Suprapubic skin (tissue), 4 donors: ENCODE measurements around the gene DDX51. TPM values are rescaled to one million over a fixed set of nuclear protein-coding genes. Genes with fewer than 3 reads are reported as not detected.

ENCODE experiments used
- DNase-seq, 2 donors: peaks; one replicate each; pipeline ENCODE4 v3.0.0-alpha.2; 2019; ENCODE audit warnings: low spot score in 2 of 2
- H3K27ac ChIP-seq: fragments of 200-600 bp; sonication (generic); one replicate; pipeline ENCODE4 v1.5.1; 2019
- H3K27me3 ChIP-seq: fragments of 200-600 bp; sonication (generic); one replicate; pipeline ENCODE4 v1.5.1; 2019
- H3K36me3 ChIP-seq: fragments of 200-600 bp; sonication (generic); one replicate; pipeline ENCODE4 v1.5.1; 2019
- H3K4me1 ChIP-seq: fragments of 200-600 bp; sonication (generic); one replicate; pipeline ENCODE4 v1.5.1; 2019
- H3K4me3 ChIP-seq: fragments of 200-600 bp; sonication (generic); one replicate; pipeline ENCODE4 v1.5.1; 2019; ENCODE audit warnings: mild to moderate bottlenecking
- H3K9me3 ChIP-seq: fragments of 200-600 bp; sonication (generic); one replicate; pipeline ENCODE4 v1.5.1; 2019
- CTCF ChIP-seq, 2 donors: fragments of 200-600 bp in 1 of 2; fragments of 450-650 bp in 1 of 2; sonication (generic) in 1 of 2; IDR thresholded peaks; one replicate each; pipeline ENCODE4 v1.5.1; 2016 to 2019; ENCODE audit warnings: antibody characterized with exemption in 2 of 2, mild to moderate bottlenecking in 1 of 2, moderate library complexity in 1 of 2
- EP300 ChIP-seq: sonication (generic); formaldehyde crosslinking; IDR thresholded peaks from one replicate; pipeline ENCODE4 v1.6.1; 2017; ENCODE audit warnings: antibody characterized with exemption
- POLR2A ChIP-seq, 2 donors: fragments of 450-650 bp; IDR thresholded peaks; one replicate each; pipeline ENCODE4 v1.6.1; 2017; ENCODE audit warnings: antibody characterized with exemption in 2 of 2, mild to moderate bottlenecking in 2 of 2, moderate library complexity in 2 of 2
- POLR2AphosphoS5 ChIP-seq, 3 donors: sonication (generic); formaldehyde crosslinking; IDR thresholded peaks; one replicate each; pipeline ENCODE4 v1.6.1; 2017; ENCODE audit warnings: antibody characterized with exemption in 3 of 3
- WGBS: methylation state at CpG from one replicate; pipeline ENCODE4 v1.1.5; 2018; 5-methylcytosine and 5-hydroxymethylcytosine counted together
- total RNA-seq, 4 donors: library from RNA; depleted of rRNA; stranded (reverse); fragments of >200 nt; gene quantifications; one replicate each; pipeline ENCODE4 v1.1.0, GENCODE V29; 2016

Gene DDX51
- total RNA-seq, 4 donors from 2014 or later, result 21.1 to 39.6 (median 23.7) TPM

- H3K4me1 ChIP-seq, result no peaks in the 10 kb centered on the region
- no peaks in the 10 kb centered on the region for H3K27me3 ChIP-seq
- TF ChIP-seq POLR2AphosphoS5 (IDR thresholded peaks at IDR 0.05), result no peak
- no peak for TF ChIP-seq POLR2A (IDR thresholded peaks at IDR 0.05)
- TF ChIP-seq CTCF (IDR thresholded peaks at IDR 0.05), result no peak
- TF ChIP-seq EP300, result no peak
- 88% methylated on average over 13 of the region's 19 CpGs for whole genome bisulfite sequencing
- H3K36me3 ChIP-seq, result peaks cover 69% of the 10 kb centered on the region
- peak in 1 of 2 donors; percentile 56 for DNase-seq
- no peak overlapping the region for H3K27ac ChIP-seq
- H3K9me3 ChIP-seq, result no peaks in the 10 kb centered on the region
- H3K4me3 ChIP-seq, result no peak overlapping the region
Observed at GRCh38 chr12:132111654-132112304, 32.3 kb downstream of the DDX51 start.

- Histone ChIP-seq H3K9me3 (no peaks in the 10 kb centered on the region), H3K36me3 (peaks cover 62% of the 10 kb centered on the region), H3K4me3 (no peak overlapping the region), H3K27ac (no peak overlapping the region), H3K27me3 (no peaks in the 10 kb centered on the region), H3K4me1 (no peaks in the 10 kb centered on the region)
- no peak for TF ChIP-seq EP300
- TF ChIP-seq POLR2A (IDR thresholded peaks at IDR 0.05), result no peak
- no peak for TF ChIP-seq CTCF (IDR thresholded peaks at IDR 0.05)
- TF ChIP-seq POLR2AphosphoS5 (IDR thresholded peaks at IDR 0.05), result no peak
- 88% methylated on average over 3 of the region's 3 CpGs for WGBS
- DNase-seq, result no peak
Observed at GRCh38 chr12:132110677-132111076, 33.4 kb downstream of the DDX51 start.

- H3K27ac ChIP-seq, result no peak overlapping the region
- WGBS, result 87% methylated on average over 8 of the region's 8 CpGs
- no peaks in the 10 kb centered on the region for H3K27me3 ChIP-seq
- H3K9me3 ChIP-seq, result no peaks in the 10 kb centered on the region
- no peak for TF ChIP-seq POLR2AphosphoS5 (IDR thresholded peaks at IDR 0.05)
- TF ChIP-seq CTCF (IDR thresholded peaks at IDR 0.05), result no peak
- H3K4me3 ChIP-seq, result no peak overlapping the region
- peaks cover 61% of the 10 kb centered on the region for H3K36me3 ChIP-seq
- DNase-seq, result no peak
- H3K4me1 ChIP-seq, result no peaks in the 10 kb centered on the region
Observed at GRCh38 chr12:132109741-132110140, 34.4 kb downstream of the DDX51 start.

GRCh38 chr12:132108211-132108832 lies 35.8 kb downstream of the DDX51 start:
- peak in 1 of 2 donors; percentile 32 for DNase-seq
- H3K4me3 ChIP-seq, result no peak overlapping the region
- TF ChIP-seq POLR2AphosphoS5 (IDR thresholded peaks at IDR 0.05) (no peak), POLR2A (IDR thresholded peaks at IDR 0.05) (no peak), EP300 (no peak), CTCF (IDR thresholded peaks at IDR 0.05) (no peak)
- no peaks in the 10 kb centered on the region for H3K9me3 ChIP-seq
- no peaks in the 10 kb centered on the region for H3K4me1 ChIP-seq
- H3K27me3 ChIP-seq, result no peaks in the 10 kb centered on the region
- H3K27ac ChIP-seq, result no peak overlapping the region
- WGBS, result 82% methylated on average over 16 of the region's 16 CpGs
- peaks cover 47% of the 10 kb centered on the region for H3K36me3 ChIP-seq

- H3K36me3 ChIP-seq, result peaks cover 44% of the 10 kb centered on the region
- no peak overlapping the region for H3K4me3 ChIP-seq
- H3K27ac ChIP-seq, result no peak overlapping the region
- no peaks in the 10 kb centered on the region for H3K9me3 ChIP-seq
- 96% methylated on average over 7 of the region's 7 CpGs for WGBS
- TF ChIP-seq EP300, result no peak
- H3K4me1 ChIP-seq, result no peaks in the 10 kb centered on the region
- no peak for DNase-seq
- H3K27me3 ChIP-seq, result no peaks in the 10 kb centered on the region
Observed at GRCh38 chr12:132106921-132107320, 37.2 kb downstream of the DDX51 start.
